Hindlimb muscle (tissue), 1 donor: ENCODE measurements around the gene IL13RA2. TPM values are rescaled to one million over a fixed set of nuclear protein-coding genes. Genes with fewer than 3 reads are reported as not detected.

Experiments
- DNase-seq: peaks from one replicate; pipeline ENCODE4 v3.0.0-alpha.2; 2013
- polyA plus RNA-seq: library from polyadenylated mRNA; unstranded; fragments of 120-200 nt; gene quantifications from one replicate; pipeline ENCODE4 v1.2.1, GENCODE V29; 2013; ENCODE audit not compliant: insufficient read length

The IL13RA2 gene
- polyA plus RNA-seq: not detected

- DNase-seq: no peak
These were observed at the start of gene IL13RA2 for GRCh38 chrX:115017455-115017854. Gene IL13RA2 (minus strand): TSS chrX:115017616. CDS start chrX:115017269, 347 bp downstream.

GRCh38 chrX:115065304-115065703, 47.9 kb upstream of the IL13RA2 start:
- DNase-seq: no peak

- DNase-seq: no peak
These were observed 42.6 kb upstream of the IL13RA2 start for GRCh38 chrX:115060013-115060412.

- DNase-seq: peak; percentile 73
These were observed 40.9 kb upstream of the IL13RA2 start for GRCh38 chrX:115058276-115058675.

DNA sequence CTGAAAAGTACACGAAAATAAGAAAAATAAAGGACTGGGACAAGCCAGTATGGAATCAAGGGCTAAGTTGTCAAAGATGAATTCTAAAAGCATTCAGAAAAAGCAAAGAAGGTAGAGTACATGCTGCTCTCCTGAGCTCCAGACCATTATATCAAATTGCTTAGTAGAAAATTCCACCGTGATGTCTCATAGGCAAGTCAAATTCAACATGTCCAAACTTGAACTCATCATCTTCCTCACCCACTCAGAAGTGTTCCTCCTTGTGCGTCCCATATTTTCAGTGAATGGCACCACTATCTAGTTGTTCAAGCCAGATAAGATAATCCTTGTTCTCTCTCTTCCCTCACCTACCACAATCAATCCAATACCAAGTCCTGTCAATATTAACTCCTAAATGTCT, 37.5 kb upstream of the IL13RA2 start:
- no peak for DNase-seq

DNA sequence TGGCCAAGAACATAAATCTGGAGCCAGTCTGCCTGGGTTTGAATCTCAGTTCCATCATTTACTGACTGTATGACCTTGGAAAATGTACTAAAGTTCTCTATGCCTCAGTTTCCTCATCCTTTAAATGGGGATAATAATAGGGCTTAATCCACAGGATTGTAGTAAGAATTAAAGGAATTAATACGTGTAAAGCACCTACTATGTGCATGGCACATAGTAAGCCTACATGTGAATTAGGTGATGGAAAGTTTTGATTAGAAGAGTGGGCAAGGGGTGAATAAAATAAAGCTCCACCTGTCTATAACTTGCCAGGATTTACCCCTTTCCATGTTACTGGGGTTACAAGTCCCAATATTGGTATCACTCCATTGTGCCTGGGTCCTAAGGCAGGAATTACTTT, 35.8 kb upstream of the IL13RA2 start:
- DNase-seq: no peak

GRCh38 chrX:115047715-115048114, 30.3 kb upstream of the IL13RA2 start:
- no peak for DNase-seq

- no peak for DNase-seq
These were observed 29.8 kb upstream of the IL13RA2 start for GRCh38 chrX:115047181-115047580.

DNA sequence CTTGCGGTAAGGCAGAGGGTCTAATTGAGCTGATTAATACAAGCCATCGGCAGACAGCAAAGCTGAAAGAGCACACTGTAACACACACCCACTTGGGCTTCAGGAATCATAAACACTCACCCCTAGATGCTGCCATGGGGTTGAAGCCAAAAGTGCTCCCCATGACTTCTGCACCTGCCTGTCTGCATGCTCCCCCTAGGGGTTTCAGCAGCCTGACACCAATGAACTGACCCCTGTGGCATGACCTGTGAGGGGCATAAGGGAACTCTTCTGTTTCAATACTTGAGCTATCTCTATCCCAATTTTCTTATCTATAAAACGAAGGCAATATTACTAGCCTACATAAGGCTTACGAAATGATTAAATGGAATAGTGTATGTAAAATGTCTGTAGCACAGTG, 23.0 kb upstream of the IL13RA2 start:
- no peak for DNase-seq

DNA sequence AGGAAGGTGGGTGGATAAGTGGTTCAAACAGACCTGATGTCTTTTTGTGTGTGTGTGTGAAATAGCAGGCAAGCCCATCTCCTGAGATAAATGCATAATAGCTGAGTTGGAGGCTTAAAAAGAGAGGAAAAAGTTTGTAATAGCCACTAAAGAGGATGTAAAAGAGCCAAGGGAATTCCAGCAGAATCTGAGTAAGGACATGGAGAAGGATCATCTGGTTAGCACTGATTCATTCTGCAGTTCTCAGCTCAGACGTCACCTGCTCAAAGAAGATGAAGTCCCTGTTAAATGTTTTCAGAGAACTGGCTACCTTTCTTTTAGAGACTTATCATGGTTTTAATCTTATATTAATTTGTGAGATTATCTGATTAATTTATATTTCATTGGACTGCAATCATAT, 21.0 kb upstream of the IL13RA2 start:
- DNase-seq: no peak

- DNase-seq: no peak
These were observed 18.6 kb upstream of the IL13RA2 start for GRCh38 chrX:115036029-115036428.

DNA sequence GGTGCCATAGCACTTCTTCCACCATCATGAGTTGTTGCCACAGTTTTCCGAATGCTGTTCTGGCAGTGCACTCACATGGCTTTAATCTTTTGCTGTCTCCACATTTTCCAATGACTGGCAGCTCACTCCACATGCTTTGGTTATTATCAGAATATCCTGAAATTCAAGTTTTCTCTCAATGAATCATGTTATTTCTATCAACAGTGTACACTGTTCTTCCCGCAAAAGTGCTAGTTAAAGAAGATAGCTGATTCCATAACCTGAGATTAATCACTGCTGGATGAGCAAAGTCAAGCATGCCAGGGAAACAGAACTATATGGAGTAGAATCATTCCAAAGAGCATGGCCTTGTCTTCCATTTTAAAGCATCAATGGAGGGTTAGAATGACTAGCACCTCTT, 14.6 kb upstream of the IL13RA2 start:
- DNase-seq: no peak

DNA sequence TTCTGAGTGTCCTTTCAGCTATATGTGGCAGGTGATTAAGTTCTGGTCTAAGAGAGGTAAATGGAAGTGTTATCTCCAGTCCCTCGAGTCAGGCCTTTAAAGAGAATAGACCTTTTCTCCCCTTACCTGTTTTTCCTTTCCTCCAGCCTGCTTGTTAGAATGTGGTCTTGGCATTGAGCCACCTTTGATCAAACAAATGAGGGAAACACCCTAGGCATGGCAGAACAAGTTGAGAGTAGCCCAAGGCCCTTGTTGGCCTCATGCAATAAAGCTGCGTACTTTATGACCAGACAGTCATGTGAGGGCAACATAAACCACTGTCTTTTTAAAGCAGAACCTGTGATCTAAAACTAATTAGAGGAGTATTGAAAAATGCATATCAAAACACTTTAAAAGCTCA, 13.2 kb upstream of the IL13RA2 start:
- no peak for DNase-seq

GRCh38 chrX:115029869-115030570, 12.6 kb upstream of the IL13RA2 start:
- DNase-seq: no peak

DNA sequence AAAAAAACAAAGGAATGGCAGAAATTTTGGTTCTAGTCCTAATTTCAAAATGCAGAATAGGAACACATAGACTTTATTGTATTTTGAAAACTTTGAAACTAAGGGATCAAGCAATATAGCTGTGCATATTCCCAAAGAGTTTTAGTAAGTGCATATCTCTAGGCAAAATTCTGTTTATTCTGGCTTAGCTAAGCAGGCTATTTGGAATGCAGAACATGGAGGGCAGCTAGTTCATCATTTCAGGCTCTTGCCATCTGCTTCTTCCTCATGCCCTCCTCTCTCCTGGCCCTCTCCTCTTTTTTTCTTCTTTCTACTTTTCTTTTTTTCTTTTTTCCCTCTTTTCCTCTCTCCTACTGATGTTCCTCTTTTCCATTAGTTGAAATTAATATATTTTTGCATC, 12.0 kb upstream of the IL13RA2 start:
- DNase-seq: no peak

GRCh38 chrX:115023811-115024210, 6.4 kb upstream of the IL13RA2 start:
- DNase-seq: no peak

DNA sequence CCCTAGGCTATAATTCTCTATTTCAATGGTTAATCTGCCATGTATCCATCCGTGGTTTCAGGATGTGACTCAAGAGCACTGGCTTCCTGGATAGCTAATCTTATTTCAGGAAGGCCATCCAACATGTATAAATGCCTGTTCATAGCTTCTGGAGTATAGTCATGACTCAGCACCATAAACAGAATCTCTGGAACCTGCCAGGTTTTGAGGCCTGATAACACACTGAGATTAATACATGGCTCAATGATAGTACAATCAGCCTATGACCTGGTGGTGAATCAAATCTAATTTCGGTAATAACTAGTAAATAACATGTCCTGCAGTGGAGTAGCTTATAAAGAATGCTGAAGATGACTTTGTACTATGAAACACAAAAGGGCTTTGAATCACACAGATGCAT, 5.7 kb upstream of the IL13RA2 start:
- no peak for DNase-seq

DNA sequence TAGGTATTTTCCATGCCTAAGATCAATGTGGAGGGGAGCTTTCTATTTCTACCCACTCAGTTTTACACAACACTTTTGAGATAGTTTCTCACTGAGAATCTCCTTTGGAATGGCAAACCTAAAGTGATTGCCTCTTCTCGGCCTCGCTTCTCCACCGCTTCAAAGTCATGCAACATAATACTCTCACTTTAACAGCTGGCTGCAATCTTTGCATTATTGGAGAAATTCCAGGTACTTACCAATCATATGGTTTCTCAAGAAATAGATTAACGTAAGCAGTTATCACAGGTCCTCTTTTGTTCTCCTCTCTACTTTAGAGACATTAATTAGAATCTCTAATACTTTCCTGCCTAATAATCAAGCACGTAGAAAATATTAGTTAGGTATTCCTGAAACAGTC, 3.7 kb upstream of the IL13RA2 start:
- DNase-seq: no peak

DNA sequence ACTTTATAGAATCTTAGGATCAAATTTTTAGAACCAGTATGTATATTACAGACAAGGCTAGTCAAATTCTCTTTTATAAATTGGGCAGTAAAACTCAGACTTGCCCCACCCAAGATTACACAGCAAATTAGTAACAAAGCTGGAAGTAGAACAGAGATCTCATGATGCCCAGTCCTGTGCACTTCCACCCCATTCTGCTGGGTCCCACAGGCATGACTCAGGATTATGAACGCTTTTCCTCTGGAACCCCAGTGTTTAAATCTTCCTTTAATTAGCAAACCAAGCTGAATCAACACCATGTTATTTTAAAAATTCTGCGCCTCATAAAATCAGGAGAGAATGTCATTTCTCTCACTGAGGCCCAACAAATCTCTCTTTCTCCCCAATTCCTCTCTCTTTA, 1.5 kb upstream of the IL13RA2 start:
- DNase-seq: no peak

DNA sequence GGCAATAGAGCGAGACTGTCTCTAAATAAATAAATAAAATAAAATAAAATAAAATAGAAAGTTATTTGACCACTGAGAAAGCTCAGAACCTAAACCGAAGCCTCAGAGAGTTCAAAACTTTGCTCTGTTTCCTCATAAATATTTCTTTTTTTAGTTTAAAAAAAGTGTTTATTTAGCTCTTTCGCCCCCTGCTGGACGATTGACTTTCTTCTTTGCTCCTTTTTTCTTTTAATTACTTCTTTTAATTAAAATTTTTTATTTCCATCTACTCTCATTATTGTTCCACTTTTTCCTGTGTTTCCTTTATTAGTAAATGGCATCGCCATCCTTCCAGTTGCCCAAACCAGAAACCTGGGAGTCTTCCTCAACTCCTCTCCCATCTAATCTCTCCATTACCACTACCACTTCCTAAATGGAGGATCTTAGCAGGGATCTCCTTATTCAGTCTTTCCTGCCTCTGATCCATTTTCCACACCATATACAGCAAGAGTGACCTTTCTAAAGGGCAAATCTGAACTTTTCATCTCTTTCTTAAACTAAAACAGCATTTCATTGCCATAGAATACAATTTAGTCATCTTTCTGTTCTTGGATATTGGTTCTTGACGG, 728 bp upstream of the IL13RA2 start:
- DNase-seq: no peak

DNA sequence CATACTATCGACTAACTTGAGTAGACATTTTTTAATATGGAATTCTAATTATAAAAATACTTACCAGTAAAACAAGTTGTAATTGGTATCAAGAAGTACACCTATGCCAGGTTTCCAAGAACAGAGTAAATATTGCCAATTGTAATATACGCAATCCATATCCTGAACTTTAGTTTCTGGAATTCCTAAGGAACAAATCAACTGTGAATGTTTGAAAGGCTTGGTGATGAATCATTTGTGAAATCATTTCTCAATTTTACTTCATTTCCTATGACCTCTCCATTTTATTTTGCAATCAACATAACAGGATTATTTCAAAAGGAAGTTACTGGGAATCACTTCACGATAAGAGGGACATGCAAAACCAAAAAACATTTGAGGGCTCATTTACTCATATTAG, 3.7 kb downstream of the IL13RA2 start:
- no peak for DNase-seq

- no peak for DNase-seq
These were observed 6.0 kb downstream of the IL13RA2 start for GRCh38 chrX:115011428-115011827.

DNA sequence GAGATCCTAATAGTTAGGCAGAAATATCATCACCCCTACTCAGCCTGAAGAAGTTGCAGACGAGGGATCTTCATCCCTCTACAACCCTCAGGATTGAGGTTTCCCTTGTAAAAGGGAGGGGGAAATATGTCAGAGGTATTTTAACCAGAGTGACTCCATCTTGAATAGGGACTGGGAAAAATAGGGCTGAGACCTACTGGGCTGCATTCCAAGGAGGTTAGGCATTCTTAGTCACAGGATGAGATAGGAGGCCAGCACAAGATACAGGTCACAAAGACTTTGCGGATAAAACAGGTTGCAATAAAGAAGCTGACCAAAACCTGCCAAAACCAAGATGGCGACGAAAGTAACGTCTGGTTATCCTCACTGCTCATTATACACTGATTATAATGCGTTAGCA, 17.5 kb downstream of the IL13RA2 start:
- DNase-seq: no peak

- no peak for DNase-seq
These were observed 19.6 kb downstream of the IL13RA2 start for GRCh38 chrX:114997779-114998178.
